ENCODE data around the gene SLC18A3.

The SLC18A3 gene

DNA sequence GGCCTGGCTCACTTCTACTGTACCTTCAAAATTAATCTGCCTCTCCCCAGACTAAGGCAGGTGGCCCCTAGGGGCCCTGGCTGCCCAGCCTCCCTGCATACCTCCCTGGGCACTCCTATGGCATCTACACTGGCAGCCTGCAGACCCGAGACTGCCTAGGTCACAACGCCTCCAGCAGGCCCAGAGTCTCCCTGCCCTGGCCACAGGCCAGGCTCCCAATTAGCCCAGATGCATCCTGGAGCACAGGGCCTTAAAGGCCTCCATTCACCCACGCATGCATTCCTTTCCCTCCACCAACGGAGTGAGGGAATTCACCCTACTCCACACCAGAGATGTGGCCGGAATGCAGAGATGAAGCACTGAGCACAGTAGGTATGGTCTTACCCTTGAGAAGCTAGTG is 5.6 kb downstream of the SLC18A3 start:
- peaks cover 55% of the 10 kb centered on the region for H3K27me3 ChIP-seq

DNA sequence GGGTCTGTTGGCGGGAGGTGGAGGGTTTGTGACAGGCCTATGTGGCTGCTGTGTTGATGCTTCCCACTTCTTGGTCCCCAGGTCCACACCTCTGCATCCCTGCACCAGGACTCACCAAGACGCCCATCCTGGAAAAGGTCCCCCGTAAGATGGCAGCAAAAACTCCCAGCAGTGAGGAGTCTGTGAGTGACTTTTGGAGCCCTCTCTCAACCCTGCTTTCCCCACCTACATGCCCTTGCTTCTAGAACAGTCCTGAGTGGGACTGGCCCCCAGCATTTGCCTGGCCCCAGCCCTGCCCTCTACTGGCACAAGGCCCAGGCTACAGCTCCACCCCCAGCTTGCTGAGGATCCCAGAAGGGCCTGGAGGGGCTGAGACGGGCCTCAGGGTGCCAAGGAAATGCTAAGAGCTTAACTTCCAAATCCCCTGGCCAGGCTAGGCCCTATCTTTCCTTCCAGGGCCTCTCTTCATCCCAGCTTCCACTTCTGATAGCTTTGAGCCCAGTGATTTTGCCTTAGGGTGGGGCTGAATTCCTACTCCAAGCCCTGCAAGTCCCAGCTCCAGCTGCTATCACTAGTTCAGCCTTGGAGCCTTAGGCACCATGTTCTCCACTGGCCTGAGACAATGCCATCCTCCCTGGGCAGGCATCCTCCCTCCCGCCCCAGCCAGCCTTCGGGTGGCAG is 6.5 kb downstream of the SLC18A3 start:
- Histone ChIP-seq H3K27ac (no peak overlapping the region), H3K36me3 (no peaks in the 10 kb centered on the region), H3K9me3 (peaks cover 20% of the 10 kb centered on the region), H3K27me3 (peaks cover 46% of the 10 kb centered on the region), H3K4me2 (no peak overlapping the region), H4K20me1 (no peaks in the 10 kb centered on the region), H3K4me1 (no peaks in the 10 kb centered on the region), H3K4me3 (no peak overlapping the region), H3K9ac (no peak overlapping the region)
- TF ChIP-seq Cebpa-rat (IDR thresholded peaks at IDR 0.05) = no peak

More for the DNA sequence above, 5.6 kb downstream of the SLC18A3 start:
- H3K9me3 ChIP-seq = peaks cover 28% of the 10 kb centered on the region
- no peak overlapping the region for H3K4me3 ChIP-seq
- H3K4me2 ChIP-seq = no peak overlapping the region
- H4K20me1 ChIP-seq = no peaks in the 10 kb centered on the region
- no peaks in the 10 kb centered on the region for H3K4me1 ChIP-seq
- TF ChIP-seq Cebpa-rat (IDR thresholded peaks at IDR 0.05) = no peak
- H3K27ac ChIP-seq = no peak overlapping the region
- H3K36me3 ChIP-seq = no peaks in the 10 kb centered on the region
- no peak overlapping the region for H3K9ac ChIP-seq

DNA sequence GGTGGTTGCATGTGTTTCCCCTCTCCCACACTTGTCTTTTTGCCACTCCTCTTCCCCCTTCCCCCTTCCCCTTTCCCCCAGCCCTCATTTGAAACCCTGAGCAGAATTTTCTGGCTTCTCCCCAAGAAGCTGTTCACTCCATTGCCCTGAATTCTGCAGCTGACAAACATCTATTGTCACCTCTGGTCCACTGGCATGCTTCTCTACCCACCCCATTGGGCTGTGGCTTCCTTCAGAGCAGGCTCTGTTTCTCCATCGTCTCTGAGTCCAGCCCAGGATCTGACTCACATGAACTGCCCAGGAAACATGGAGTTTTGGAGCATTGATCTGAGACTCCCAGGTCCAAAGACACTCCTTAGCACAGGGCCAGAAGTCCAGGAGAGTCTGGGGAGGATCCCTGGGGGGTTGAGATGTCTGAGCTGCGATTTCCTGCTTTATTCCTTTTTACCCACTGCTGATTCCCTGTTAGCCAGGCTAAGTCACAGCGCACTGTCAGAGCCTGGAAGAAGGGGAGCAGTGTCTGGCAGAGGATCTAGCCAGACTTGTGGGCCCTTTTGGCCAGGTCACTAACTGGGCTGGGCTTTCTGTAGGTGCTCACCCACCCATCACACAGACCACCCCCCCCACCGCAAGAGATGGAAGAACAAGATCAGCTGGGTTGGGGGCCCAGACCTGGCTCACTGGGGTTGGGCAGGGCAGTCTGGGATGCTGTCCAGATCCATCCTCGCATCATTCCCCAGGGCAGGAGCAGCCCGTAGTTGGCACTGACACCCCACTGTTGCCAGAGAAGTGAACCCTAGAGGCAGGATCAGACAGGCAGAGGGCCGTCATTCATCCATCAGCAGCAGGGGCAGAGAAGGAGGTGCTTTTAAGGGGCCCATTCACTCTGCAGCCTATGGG is 7.3 kb downstream of the SLC18A3 start:
- Histone ChIP-seq H3K4me1 (no peaks in the 10 kb centered on the region), H3K27ac (no peak overlapping the region), H3K9me3 (peaks cover 12% of the 10 kb centered on the region), H4K20me1 (no peaks in the 10 kb centered on the region), H3K27me3 (peaks cover 38% of the 10 kb centered on the region), H3K4me2 (no peak overlapping the region), H3K36me3 (no peaks in the 10 kb centered on the region), H3K4me3 (no peak overlapping the region), H3K9ac (no peak overlapping the region)
- TF ChIP-seq Cebpa-rat (IDR thresholded peaks at IDR 0.05) = no peak

DNA sequence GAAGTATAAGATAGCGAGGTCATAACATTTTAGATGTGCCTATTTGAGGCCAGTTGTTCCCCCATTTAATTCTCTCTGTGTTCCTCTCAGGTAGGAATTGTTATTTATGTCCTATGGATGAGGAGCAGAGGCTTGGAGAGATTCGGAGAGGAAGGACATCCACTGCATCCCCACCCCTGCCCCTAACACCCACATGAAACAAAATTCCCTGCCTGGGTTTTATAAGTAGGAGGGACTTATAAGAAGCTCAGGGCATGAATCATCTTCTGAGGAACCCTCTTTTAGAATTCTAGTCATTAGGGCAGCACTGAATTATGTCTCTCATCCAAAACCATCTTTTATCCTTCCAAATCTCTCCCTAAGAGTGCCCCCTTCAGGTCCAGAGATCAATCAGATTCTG is 8.7 kb downstream of the SLC18A3 start:
- Histone ChIP-seq H3K4me1 (0 out of 2 replicates have a peak, but pooled peaks cover 3% of the 10 kb centered on the region), H3K9me3 (no peaks in the 10 kb centered on the region), H3K36me3 (no peaks in the 10 kb centered on the region), H3K9ac (no peak overlapping the region), H3K4me3 (no peak overlapping the region), H3K27me3 (peaks cover 24% of the 10 kb centered on the region), H3K4me2 (no peak overlapping the region), H3K27ac (no peak overlapping the region), H4K20me1 (no peaks in the 10 kb centered on the region)
- no peak for TF ChIP-seq Cebpa-rat (IDR thresholded peaks at IDR 0.05)

DNA sequence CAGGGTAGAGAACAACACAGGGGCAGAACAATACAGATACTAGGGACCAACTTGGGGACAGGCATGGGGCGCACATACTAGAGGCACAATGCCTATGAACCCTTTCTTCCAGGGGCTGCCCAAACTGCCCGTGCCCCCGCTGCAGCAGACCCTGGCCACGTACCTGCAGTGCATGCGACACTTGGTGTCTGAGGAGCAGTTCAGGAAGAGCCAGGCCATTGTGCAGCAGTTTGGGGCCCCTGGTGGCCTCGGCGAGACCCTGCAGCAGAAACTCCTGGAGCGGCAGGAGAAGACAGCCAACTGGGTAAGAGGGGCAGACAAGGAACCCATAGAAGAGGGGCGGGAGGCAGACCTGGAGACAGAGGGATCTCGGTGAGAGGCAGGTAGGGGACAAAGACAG is 9.5 kb downstream of the SLC18A3 start:
- peaks cover 16% of the 10 kb centered on the region for H3K27me3 ChIP-seq
- 0 out of 2 replicates have a peak, but pooled peaks cover 6% of the 10 kb centered on the region for H3K4me1 ChIP-seq
- H4K20me1 ChIP-seq = no peaks in the 10 kb centered on the region
- H3K27ac ChIP-seq = no peak overlapping the region
- H3K4me2 ChIP-seq = no peak overlapping the region
- H3K36me3 ChIP-seq = no peaks in the 10 kb centered on the region
- TF ChIP-seq Cebpa-rat (IDR thresholded peaks at IDR 0.05) = no peak
- no peaks in the 10 kb centered on the region for H3K9me3 ChIP-seq
- H3K4me3 ChIP-seq = no peak overlapping the region
- no peak overlapping the region for H3K9ac ChIP-seq

DNA sequence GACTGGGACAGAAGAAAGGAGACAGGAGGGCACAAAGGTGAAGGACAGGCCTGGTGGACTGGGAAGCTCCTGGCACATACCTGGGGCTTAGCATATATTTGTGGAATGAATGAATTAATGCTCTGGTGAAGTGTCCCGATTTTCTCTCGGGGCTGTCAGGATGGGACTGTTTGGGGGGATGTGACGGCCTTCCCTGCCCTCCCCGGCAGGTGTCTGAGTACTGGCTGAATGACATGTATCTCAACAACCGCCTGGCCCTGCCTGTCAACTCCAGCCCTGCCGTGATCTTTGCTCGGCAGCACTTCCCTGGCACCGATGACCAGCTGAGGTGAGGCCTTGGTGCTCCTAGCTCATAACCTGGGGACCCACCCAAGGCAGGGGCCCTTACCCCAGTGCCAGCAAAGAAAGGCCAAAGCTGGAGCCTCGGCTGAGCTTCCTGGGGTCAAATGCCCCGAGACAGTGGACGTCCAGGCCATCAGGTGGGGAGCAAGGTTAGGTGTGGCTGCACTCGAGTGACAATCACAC is 10.2 kb downstream of the SLC18A3 start:
- no peaks in the 10 kb centered on the region for H3K9me3 ChIP-seq
- H3K27ac ChIP-seq = no peak overlapping the region
- TF ChIP-seq Cebpa-rat (IDR thresholded peaks at IDR 0.05) = no peak
- H3K4me1 ChIP-seq = 0 out of 2 replicates have a peak, but pooled peaks cover 6% of the 10 kb centered on the region
- no peak overlapping the region for H3K4me3 ChIP-seq
- no peaks in the 10 kb centered on the region for H4K20me1 ChIP-seq
- H3K36me3 ChIP-seq = no peaks in the 10 kb centered on the region
- H3K4me2 ChIP-seq = no peak overlapping the region
- peaks cover 8% of the 10 kb centered on the region for H3K27me3 ChIP-seq
- H3K9ac ChIP-seq = no peak overlapping the region

DNA sequence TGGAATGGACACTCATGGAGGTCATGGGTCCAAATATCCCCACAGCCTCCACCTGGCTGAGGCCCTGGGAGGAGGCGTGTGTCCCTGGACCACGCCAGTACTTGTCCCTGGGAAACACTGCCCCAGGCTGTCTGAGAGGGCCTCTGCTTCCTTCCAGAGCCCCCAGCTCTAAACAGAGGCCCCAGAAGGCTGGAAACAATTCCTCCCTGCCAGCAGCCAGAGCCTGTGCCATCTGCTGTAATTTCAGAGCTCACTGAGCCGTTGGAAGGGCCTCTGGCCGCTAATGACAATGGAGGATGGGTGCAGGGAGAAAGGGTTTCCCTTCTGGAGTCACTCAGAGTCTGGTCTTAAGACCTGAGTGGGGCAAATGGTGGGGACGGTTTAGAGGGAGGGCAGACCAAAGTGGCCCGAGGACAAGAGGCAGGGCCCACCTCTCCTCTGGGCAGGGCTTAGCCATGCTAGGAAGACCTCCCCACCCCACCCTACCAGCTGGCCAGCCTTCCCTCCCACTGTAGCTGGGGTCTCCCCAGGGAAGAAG is 10.8 kb downstream of the SLC18A3 start:
- Histone ChIP-seq H3K36me3 (no peaks in the 10 kb centered on the region), H4K20me1 (no peaks in the 10 kb centered on the region), H3K4me3 (no peak overlapping the region), H3K9me3 (no peaks in the 10 kb centered on the region), H3K27me3 (peaks cover 3% of the 10 kb centered on the region; the same call in 1 of the 2 replicates), H3K4me1 (0 out of 2 replicates have a peak, but pooled peaks cover 6% of the 10 kb centered on the region), H3K27ac (no peak overlapping the region), H3K4me2 (no peak overlapping the region), H3K9ac (no peak overlapping the region)
- no peak for TF ChIP-seq Cebpa-rat (IDR thresholded peaks at IDR 0.05)

DNA sequence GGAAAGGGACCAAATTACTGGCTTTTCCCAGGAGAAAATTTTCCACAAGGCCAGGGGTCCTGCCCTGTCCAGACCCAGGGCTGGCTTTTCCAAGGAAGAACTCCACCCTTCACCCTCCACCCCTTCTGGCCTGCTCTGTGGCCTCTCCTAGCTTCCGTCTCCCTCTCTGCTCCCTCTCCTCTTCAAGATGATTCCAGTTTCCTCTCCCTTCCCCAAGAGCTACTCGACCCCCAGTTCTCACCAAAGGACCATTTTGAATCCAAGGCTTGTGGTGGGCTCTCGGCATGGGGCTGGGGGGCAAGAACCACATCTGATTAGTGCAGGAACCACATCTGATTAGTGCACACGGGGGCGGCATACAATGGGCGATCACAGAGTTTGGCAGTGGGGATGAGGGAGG is 11.5 kb downstream of the SLC18A3 start:
- no peak overlapping the region for H3K9ac ChIP-seq
- H3K4me3 ChIP-seq = no peak overlapping the region
- no peaks in the 10 kb centered on the region for H3K9me3 ChIP-seq
- 0 out of 2 replicates have a peak, but pooled peaks cover 6% of the 10 kb centered on the region for H3K4me1 ChIP-seq
- no peak overlapping the region for H3K4me2 ChIP-seq
- no peaks in the 10 kb centered on the region for H3K27me3 ChIP-seq
- H3K27ac ChIP-seq = no peak overlapping the region
- H4K20me1 ChIP-seq = no peaks in the 10 kb centered on the region
- H3K36me3 ChIP-seq = no peaks in the 10 kb centered on the region
- TF ChIP-seq Cebpa-rat (IDR thresholded peaks at IDR 0.05) = no peak

DNA sequence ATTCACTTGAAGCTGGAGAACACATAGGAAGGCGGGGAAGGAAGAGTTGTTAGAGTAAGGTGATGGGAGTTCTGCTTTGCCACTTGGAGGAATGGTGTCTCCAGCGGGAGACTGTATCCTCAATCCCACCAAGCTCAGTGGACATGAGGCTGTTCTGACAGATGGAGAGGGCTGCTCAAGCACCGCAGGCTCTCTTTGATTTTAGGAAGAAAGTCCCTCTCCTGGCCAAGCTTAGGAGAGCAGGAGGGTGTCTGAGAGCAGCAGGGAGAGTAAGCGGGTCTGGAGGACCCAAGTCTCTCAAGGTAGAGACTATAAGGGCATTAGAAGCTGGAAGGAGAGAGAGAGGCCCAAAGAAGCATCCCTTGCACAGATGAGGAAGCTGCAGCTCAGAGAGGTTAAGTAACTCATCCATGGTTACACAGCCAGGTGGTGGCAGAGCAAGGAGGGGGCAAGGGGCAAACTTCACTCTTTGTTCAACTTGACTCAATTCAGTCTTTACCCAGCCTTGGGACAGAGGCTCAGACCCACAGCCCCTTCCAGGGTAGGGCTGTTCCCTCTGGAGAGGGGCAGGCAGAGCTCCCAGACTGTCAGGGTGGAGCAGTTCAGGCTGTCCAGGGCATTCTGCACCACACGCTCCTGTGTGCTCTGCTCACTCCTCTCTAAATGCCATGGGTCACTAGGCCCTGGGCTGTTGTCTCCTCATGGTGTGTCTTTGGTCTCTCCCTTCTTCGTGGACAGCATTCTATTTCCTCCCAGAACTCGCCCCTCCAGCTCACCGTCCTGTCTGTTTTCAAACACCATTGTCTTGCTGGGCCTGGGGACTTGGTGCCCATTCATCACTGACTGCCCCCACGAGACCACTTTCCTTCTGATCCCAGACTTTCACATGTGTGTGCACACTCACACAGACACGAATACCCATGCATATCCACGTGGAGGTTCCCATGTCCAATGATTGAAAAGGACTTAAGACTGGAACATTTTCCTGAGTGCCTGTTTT is 12.6 kb downstream of the SLC18A3 start:
- no peak for TF ChIP-seq Cebpa-rat (IDR thresholded peaks at IDR 0.05)
- no peaks in the 10 kb centered on the region for H4K20me1 ChIP-seq
- H3K4me3 ChIP-seq = no peak overlapping the region
- H3K9ac ChIP-seq = no peak overlapping the region
- H3K27me3 ChIP-seq = no peaks in the 10 kb centered on the region
- H3K27ac ChIP-seq = no peak overlapping the region
- no peaks in the 10 kb centered on the region for H3K36me3 ChIP-seq
- no peaks in the 10 kb centered on the region for H3K9me3 ChIP-seq
- 0 out of 2 replicates have a peak, but pooled peaks cover 6% of the 10 kb centered on the region for H3K4me1 ChIP-seq
- H3K4me2 ChIP-seq = no peak overlapping the region

Measured in BLaER1 (cell line).